Measurements from ENCODE around the gene GRK6. TPM values are rescaled to one million over a fixed set of nuclear protein-coding genes. Genes with fewer than 3 reads are reported as not detected.

GRK6 gene
- total RNA-seq, 4 donors from 2014 or later, result 16.1 to 45.5 (median 27.2) TPM

GRCh38 chr5:177390363-177391300 lies 35.8 kb upstream of the GRK6 start:
- DNase-seq (ENCODE audit: low spot score), result peak; percentile 85
- peak; percentile 79 for ATAC-seq (ENCODE audit: low FRiP score)
- TF ChIP-seq CTCF (IDR thresholded peaks at IDR 0.05), result peak in 2 of 3 donors; percentile 77 to 94

GRCh38 chr5:177392765-177393164 lies 33.7 kb upstream of the GRK6 start:
- no peak for ATAC-seq (ENCODE audit: low FRiP score)
- TF ChIP-seq CTCF (IDR thresholded peaks at IDR 0.05), result no peak

GRCh38 chr5:177393206-177393765 lies 33.2 kb upstream of the GRK6 start:
- no peak for DNase-seq (ENCODE audit: low spot score)
- ATAC-seq (ENCODE audit: low FRiP score), result no peak
- no peak for TF ChIP-seq CTCF (IDR thresholded peaks at IDR 0.05)

More at GRCh38 chr5:177392765-177393164, 33.7 kb upstream of the GRK6 start:
- no peak for DNase-seq (ENCODE audit: low spot score)

- no peak for TF ChIP-seq CTCF (IDR thresholded peaks at IDR 0.05)
- ATAC-seq (ENCODE audit: low FRiP score), result no peak
- no peak for DNase-seq (ENCODE audit: low spot score)
Measured at GRCh38 chr5:177393990-177394389, 32.5 kb upstream of the GRK6 start.

- no peak for ATAC-seq (ENCODE audit: low FRiP score)
- TF ChIP-seq CTCF (IDR thresholded peaks at IDR 0.05), result no peak
- DNase-seq (ENCODE audit: low spot score), result no peak
Measured at GRCh38 chr5:177396078-177396477, 30.4 kb upstream of the GRK6 start.

GRCh38 chr5:177396807-177397206 lies 29.7 kb upstream of the GRK6 start:
- TF ChIP-seq CTCF (IDR thresholded peaks at IDR 0.05), result no peak

More at GRCh38 chr5:177396807-177397206, 29.7 kb upstream of the GRK6 start:
- ATAC-seq (ENCODE audit: low FRiP score), result no peak
- no peak for DNase-seq (ENCODE audit: low spot score)

All from omental fat pad (tissue), 4 donors.